Activated gamma-delta T cell treated with Interleukin-2 at 50 U/mL for 16 hours (primary cell): Measurements from ENCODE around the gene UBTF.
A peak's percentile ranks its signal among the peaks of the same experiment; 100 is the strongest.

ENCODE experiments used
- DNase-seq: peaks from one replicate; pipeline ENCODE4 v3.0.0-alpha.2; 2020

UBTF gene

GRCh38 chr17:44197107-44197506 lies 22.4 kb downstream of the UBTF start:
- DNase-seq: no peak

DNA sequence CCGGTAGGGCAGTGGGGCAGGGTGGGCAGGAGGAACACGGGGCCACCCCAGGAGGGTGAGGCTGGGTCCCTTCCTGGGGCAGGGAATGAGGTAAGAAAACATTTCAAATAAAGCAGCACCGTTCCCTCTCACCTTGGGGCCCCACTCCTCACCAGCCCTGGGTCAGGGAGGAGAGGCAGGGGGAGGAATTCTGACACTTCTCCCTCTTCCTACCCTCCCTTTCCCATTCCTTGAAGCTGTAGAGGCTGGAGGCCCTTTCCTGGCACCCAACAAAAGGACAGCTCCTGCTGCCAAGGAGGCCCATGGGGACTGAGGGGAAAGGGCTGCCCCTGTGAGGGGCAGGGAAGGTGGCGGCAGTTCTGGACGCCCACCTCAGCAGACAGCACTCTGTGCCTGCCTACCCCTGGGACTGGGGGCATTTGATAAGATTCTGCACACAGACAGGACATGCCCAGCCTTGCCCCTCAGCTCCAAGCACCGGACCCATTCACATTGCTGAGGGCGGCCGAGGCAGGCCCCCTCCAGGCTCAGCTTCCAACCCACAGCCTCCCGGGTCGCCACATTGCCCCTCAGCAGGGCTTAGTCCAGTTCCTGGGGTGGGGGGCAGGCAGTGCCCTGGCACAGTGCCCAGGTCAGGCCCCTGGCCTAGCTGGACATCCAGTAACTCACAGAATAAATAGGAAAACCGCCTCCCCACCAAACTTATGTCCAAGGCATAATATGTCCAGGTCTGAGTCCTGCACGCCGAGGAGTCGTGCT lies 26.0 kb downstream of the UBTF start:
- no peak for DNase-seq

DNA sequence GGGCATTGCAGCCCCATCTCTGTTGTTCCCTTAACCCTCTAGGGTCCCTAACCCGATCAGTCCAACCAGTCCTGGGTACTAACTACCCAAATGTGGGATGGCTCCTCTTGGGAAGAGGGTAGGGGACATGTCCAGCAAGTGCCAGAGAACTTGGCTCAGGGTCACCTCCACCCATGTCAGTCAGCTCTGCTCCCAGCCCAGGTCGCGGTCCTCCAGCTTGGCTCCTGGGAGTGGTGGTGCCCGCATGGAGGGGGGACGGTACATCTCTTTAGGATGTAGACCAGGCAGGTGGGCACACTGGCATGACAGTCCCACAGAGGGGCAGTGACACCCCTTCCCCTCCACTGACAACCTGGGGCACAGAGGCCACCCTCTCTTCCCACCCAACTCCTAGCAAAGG lies 26.7 kb downstream of the UBTF start:
- no peak for DNase-seq

GRCh38 chr17:44191941-44192496 lies 27.5 kb downstream of the UBTF start:
- DNase-seq: no peak

GRCh38 chr17:44191369-44191768 lies 28.1 kb downstream of the UBTF start:
- DNase-seq: no peak

DNA sequence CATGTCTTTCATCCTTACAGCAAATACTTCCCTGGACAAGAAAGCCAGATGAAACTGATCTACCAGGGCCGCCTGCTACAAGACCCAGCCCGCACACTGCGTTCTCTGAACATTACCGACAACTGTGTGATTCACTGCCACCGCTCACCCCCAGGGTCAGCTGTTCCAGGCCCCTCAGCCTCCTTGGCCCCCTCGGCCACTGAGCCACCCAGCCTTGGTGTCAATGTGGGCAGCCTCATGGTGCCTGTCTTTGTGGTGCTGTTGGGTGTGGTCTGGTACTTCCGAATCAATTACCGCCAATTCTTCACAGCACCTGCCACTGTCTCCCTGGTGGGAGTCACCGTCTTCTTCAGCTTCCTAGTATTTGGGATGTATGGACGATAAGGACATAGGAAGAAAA lies 29.0 kb downstream of the UBTF start:
- no peak for DNase-seq

DNA sequence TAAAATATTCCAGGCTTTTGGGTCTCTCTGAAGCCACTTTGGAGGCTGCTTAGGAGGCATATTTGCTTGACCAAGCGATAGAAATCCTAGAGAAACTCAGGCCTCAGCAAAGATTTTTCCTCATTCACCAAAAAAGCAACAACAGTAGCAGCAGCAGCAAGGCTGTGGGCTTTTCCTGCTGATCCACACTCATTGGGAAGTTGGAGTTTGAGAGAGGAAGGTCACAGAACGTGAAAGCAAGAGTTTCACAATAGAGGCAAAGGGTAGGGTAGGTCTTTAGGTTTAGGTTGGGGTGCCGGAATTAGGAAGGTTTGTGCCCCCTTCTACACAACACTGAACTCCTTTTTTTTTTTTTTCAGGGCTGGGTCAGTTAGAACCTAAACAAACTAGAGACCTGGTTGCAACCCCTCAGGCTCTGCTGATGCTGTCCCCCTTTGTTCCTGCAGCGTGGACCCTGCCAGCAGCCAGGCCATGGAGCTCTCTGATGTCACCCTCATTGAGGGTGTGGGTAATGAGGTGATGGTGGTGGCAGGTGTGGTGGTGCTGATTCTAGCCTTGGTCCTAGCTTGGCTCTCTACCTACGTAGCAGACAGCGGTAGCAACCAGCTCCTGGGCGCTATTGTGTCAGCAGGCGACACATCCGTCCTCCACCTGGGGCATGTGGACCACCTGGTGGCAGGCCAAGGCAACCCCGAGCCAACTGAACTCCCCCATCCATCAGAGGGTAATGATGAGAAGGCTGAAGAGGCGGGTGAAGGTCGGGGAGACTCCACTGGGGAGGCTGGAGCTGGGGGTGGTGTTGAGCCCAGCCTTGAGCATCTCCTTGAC lies 30.7 kb downstream of the UBTF start:
- no peak for DNase-seq

DNA sequence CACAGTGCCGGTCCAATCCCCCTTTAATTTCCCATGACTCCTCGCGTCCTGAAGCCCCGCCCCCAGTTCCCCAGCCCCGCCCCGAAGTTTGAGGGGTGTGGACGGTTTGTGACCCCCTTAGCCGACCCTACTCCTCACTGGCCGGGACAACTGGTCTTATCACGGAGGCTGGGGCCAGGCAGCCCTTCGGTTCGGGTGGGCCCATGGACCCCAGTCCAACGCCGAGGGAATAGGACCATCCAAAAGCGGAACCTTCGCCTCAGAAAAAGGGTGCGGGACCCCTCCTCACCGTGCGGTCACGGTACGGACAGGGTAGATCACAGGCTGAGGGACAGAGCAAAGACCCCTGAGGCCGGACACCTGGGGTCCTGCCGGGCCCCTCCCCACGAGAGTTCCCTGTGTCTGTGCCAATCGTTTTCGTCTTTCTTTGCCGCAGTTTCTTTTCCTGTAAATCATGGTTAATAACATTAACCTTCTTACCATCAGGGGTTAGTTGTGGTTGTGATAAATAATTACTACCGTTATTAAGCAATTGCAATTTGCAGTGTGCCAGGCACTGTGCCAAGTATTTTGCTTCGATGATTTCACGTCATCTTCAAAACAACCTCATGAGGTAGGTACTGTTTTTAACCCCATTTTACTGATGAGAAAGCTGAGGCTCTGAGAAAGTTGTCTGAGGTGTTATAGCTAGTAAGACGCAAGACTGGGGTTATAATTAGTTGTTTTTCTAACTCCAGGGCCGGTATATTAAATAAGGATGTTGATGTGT lies 32.2 kb downstream of the UBTF start:
- no peak for DNase-seq

GRCh38 chr17:44186307-44187130 lies 33.0 kb downstream of the UBTF start, which contains the start of gene TMUB2:
TSS of gene TMUB2 (plus strand) at chr17:44186972. CDS start at chr17:44187709, 737 bp downstream.
- DNase-seq: peak; percentile 100

- no peak for DNase-seq
Observed at GRCh38 chr17:44184212-44184810, 35.2 kb downstream of the UBTF start.

DNA sequence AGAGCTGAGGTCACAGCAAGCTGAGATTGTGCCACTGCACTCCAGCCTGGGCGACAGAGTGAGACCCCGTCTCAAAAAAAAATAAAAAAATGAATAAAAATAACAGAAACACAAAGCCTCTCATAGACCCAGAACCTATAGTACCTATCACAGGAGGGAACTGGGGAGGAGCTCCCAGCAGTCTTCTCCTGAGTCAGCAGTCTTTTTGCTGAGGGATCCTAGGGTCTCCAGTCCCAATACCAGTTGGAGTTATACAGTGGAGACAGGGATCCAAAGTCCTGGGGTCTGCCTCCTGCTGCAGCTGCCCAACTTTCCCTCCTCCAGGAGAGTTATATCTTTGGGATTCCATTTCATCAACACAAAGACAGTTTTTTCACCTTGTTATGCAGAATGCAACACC lies 36.5 kb downstream of the UBTF start:
- DNase-seq: no peak

GRCh38 chr17:44178133-44178532 lies 41.3 kb downstream of the UBTF start:
- DNase-seq: no peak

- DNase-seq: no peak
Observed at GRCh38 chr17:44177640-44178039, 41.8 kb downstream of the UBTF start.

DNA sequence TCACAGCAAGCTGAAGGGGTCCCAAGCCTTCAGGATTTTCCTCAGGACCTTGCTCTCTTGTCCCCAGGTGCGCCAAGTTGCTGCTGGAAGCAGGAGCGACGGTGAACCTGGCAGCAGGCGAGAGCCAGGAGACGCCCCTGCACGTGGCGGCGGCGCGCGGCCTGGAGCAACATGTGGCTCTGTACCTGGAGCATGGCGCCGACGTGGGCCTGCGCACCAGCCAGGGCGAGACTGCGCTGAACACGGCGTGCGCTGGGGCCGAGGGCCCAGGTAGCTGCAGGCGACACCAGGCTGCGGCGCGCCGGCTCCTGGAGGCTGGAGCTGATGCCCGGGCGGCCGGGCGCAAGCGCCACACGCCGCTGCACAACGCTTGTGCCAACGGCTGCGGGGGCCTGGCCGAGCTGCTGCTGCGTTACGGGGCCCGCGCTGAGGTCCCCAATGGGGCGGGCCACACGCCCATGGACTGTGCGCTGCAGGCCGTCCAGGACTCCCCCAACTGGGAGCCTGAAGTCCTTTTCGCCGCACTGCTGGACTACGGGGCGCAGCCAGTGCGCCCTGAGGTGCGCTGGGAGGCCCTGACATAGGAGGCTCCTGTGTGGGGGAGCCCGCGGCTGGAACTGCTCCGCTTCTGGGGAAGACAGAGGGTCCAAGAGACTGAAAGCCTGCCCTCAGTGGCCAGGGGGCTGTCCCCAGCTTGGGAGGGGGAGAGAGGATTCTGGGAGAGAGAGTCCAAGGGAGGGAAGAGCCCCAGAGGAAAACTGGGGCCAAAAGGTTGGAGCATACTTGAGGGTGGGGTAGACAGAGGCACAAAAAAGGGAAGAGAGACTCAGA lies 42.6 kb downstream of the UBTF start:
- no peak for DNase-seq

- no peak for DNase-seq
Observed at GRCh38 chr17:44176257-44176656, 43.2 kb downstream of the UBTF start.

DNA sequence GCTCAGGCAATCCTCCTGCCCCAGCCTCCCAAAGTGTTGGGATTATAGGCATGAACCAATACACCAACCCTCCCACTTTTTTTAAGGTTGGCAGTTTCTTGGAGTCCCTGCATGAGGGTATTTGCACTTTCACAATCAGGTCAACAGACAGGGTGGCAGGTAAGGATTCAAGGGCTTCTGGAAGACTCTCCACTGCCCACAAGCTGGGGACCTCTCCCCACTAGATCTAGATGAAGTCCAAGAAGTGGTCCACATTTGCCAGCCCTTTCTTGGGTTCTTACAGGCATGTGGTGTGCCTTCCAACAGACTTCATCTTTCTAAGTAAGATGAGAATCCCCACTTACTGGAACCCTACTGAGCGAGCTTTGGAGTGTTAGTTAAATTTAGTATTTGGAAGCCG lies 45.0 kb downstream of the UBTF start:
- DNase-seq: no peak

GRCh38 chr17:44171931-44172455 lies 47.5 kb downstream of the UBTF start:
- no peak for DNase-seq

DNA sequence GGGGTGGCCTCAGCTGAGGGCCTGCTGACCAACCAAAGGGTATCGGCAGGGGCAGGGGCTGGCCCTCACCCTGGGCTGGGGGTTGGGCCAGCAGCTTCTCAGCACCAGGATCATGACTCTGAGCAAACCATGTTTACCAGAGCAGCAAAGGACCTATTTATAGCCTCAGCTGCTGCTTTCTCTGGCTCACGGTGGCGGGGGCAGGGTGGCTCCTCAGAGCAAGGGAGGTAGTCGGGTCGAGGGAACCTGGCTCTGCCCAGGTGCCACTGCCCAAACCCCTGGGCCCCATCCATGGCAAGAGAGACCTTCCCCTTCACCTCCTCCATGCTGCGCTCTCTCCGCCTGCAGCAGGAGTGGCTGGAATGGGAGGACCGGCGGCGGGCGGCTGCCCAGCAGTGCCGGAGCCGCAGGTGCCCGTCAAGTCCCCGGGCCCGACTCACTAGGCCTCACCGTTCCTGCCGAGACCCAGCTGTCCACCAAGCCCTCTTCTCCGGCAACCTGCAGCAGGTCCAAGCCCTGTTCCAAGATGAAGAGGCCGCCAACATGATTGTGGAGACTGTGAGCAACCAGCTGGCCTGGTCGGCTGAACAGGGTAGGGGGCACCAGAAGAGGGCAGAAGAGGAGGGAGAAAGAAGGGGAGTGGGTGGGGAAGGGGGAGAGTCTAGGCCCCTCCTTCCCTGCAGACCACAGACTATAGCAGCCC lies 48.8 kb downstream of the UBTF start, which contains the start of gene ASB16:
Gene ASB16, plus strand, starts transcription at position 206 of the 703 bp plus-strand sequence. Its CDS starts 86 bp downstream, at position 292.
- no peak for DNase-seq

GRCh38 chr17:44170135-44170498 lies 49.4 kb downstream of the UBTF start:
- DNase-seq: no peak
